COR-L47 (cell line): ENCODE measurements around the gene SYNE2.
A peak's percentile ranks its signal among the peaks of the same experiment; 100 is the strongest.
"Not testable (repeated sequence)": the region's sequence is repeated elsewhere in the genome, so short reads cannot be mapped to it uniquely, and the experiment has no call there.

ENCODE experiments used
- DNase-seq: peaks from one replicate; lab custom pipeline; 2025; lab: John Stamatoyannopoulos, UW

SYNE2 gene

GRCh38 chr14:64125270-64125669 lies 272.5 kb downstream of the SYNE2 start:
- DNase-seq, result no peak

DNA sequence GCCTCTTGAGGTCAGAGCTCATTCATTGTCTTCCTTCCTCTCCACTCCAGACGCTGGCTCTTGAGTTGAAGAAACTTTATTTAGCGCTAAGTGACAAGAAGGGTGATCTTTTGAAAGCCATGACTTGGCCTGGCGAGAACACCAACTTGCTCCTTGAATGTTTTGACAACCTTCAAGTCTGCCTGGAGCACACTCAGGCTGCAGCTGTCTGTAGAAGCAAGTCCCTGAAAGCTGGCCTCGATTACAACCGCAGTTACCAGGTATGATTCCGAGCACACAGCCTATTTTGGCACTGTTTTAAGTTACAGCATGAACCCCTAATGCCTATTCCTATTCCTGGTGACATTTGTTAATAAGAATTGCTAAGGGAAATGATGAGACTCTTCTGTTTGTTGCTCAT lies 273.7 kb downstream of the SYNE2 start:
- no peak for DNase-seq

DNA sequence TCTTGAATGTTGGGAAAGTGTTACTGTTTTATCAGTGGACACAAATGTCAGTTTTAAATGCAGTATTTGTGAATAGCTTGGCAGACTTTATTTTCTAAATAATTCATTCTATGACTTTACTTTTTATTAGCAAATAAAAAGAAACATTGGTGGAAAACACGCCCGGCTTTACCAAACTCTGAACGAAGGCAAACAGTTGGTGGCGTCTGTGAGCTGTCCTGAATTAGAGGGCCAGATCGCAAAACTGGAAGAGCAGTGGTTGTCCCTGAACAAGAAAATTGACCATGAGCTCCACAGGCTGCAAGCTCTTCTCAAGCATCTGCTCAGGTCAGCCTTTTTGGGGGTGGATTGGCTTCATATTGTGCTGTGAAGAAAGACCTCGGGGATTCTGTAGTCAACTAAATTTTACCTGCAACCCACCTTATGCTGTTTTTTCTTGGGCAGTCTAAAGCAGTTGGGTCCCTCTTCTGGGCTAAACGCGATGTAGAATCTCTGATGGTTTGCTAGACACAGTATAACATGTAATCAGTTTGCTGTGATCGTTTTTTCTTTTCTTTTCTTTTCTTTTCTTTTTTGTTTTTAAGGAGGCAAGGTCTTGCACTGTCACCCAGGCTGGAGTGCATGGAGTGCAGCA lies 285.0 kb downstream of the SYNE2 start:
- no peak for DNase-seq

- DNase-seq, result no peak
Measured at GRCh38 chr14:64147126-64147790, 294.5 kb downstream of the SYNE2 start.

GRCh38 chr14:64149921-64150320 lies 297.1 kb downstream of the SYNE2 start:
- DNase-seq, result no peak

GRCh38 chr14:64158608-64159007 lies 305.8 kb downstream of the SYNE2 start:
- peak; percentile 27 for DNase-seq

GRCh38 chr14:64159588-64159987 lies 306.8 kb downstream of the SYNE2 start:
- DNase-seq, result no peak

- DNase-seq, result no peak
Measured at GRCh38 chr14:64170181-64170580, 317.4 kb downstream of the SYNE2 start.

DNA sequence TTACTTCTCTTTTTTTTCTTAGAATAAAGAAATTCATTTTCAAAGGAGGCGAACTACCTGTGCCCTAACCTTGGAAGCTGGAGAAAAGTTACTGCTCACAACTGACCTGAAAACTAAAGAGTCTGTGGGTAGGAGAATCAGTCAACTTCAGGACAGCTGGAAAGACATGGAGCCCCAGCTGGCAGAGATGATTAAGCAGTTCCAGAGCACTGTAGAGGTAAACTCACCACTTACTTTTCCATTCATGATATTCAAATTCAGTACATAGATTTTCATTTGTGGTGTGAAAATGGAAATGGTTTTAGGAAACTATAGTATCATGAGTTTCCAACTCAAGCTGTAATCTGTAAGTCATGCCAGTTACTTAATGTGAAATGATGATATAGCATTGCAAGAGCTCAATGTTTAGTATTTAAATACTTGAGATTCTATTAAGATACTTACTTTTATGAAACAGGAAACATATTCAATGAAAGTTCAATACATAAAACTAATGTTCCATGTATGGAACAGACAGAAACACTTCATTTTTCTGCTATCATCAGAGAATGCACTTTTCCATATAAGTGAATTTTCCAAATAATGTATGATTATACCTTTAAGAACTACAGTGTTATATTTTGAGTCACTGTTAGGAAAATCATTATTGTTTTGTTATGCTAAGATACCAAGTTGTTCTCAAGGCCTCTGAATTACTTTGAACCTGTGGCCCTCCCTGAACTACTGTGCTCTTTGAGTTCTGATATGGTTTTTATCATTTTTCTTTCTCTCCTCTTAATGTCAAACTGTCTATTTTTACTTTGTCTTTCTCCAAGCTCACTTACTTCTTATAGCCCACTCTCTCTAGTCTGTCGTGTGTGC lies 322.3 kb downstream of the SYNE2 start:
- DNase-seq, result no peak

DNA sequence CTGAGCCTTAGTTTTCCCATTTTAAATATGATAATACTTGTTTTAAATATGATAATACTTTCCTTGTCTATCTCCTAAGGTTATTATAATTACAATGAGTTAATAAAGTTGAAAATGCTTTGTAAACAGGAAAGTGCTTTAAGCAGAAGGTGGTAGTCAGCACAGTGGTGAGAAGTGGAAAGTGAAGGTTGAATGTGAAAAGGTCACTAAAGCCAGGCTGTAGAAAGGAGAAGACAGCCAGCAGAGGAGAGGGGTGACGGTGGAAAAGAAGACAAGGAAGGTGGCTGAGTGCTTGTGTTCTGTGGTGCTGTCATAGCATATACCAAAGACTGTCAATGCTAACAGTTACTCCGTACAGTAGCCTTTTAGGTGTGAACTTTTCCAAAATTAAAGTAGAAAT lies 323.5 kb downstream of the SYNE2 start:
- DNase-seq, result no peak

DNA sequence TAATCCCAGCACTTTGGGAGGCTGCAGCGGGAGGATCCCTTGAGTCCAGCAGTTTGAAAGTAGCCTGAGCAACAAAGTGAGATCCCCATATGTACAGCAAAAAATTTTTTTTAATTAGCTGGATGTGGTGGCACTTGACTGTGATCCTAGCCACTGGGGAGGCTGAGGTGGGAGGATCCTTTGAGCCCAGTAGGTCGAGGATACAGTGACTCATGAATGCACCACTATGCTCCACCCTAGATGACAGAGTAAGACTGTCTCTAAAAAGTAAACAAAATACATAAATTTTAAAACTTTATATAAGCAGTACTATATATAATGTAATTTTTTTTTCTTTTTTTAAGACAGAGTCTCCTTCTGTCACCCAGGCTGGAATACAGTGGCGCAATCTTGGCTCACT lies 326.0 kb downstream of the SYNE2 start:
- no peak for DNase-seq

GRCh38 chr14:64182908-64183307 lies 330.1 kb downstream of the SYNE2 start:
- DNase-seq, result not testable (repeated sequence)

- no peak for DNase-seq
Measured at GRCh38 chr14:64184103-64184729, 331.4 kb downstream of the SYNE2 start.

DNA sequence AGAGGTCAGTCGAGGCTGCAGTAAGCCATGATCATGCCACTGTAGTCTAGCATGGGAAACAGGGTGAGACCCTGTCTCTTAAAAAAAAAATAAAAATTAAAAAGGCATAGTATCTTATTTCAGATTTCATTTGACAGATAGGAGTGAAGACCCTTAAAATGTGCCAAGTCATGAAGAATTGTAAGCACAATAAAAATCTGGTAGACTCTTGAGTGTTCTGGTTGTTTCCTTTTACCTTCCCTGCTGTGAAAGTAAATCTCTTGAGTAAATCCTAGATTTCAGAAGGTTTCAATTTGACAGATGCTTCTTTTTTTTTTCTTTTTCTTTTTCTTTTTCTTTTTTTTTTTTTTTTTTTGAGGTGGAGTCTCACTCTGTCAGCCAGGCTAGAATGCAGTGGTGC lies 332.4 kb downstream of the SYNE2 start:
- no peak for DNase-seq

DNA sequence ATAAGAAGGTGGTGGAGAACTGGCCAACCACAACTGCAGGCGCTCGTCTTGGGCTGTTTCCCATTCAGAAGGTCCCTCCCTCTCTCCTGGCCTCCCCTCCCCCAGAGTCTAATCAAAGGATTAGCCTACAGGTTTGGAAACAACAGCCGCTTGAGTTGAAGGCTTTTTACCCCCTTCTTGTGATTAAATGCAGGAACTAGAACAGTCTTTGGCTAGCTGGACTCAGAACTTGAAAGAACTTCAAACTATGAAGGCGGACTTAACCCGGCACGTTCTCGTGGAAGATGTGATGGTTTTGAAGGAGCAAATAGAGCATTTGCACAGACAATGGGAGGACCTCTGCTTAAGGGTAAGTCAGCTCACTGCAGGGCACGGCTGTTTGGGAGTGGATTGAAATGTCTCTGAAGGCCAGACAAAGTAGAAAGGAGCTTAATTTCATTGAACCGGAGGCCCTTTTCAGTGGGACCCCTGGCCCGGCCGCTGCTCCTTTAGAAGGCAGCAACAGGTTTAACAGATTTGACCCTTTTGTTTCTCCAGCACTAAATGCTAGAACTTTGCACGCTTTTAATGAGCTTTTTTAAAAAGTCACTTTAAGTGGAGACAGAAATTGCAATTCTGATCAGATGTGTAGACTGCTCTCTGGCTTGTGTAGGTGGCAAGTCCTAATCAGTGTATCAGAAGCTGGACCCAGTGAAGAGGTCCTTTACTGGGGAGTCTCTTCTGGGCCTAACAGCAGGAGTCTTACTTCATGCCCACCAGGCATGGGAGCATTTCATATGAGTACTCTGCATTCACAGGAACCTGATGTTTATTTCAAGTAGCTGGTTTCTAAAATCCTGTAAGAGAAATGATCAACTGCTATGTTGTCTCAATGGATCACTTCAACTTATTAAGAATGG lies 333.7 kb downstream of the SYNE2 start:
- no peak for DNase-seq

- DNase-seq, result no peak
Measured at GRCh38 chr14:64187331-64187730, 334.5 kb downstream of the SYNE2 start.

DNA sequence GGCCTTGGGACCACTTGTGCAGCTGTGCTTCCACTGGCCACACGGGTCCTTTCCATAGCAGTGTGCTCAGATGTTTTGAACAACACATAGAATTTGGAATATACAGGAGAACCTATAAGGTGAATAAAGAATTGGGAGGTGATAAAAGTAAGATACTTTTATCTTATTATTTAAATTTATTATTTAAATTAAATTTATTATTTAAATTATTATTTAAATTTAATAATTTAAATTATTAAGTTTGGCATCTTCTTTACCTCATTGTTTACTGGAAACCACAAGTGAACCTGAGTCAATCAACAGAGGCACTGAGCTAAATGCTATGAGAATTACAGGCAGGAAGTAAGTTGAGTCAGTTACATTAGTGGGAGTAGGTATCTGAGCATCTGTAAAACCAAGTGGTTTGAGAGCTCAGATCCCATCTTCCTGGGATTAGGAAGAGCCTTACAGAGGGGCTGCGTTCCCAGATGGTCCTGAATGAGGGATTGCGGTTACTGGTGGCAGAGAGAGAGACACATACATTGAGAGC lies 338.2 kb downstream of the SYNE2 start:
- DNase-seq, result no peak

- no peak for DNase-seq
Measured at GRCh38 chr14:64191756-64192155, 339.0 kb downstream of the SYNE2 start.

- no peak for DNase-seq
Measured at GRCh38 chr14:64193821-64194220, 341.0 kb downstream of the SYNE2 start.

DNA sequence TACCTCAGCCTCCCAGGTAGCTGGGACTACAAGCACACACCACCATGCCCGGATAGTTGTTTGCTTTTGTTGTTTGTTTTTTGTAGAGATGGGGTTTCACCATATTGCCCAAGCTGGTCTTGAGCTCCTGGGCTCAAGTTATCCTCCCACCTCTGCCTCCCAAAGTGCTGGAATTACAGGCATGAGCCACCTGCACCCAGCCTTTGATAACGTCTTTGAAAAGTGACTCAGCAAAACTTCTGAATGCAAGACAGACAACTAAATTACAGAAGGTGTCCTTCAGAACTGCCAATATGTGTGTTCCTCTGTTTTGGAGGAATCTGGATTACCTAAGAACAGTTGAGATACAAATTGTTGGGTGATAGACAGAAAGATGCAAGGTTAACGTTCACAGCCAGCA lies 341.6 kb downstream of the SYNE2 start:
- no peak for DNase-seq

- DNase-seq, result no peak
Measured at GRCh38 chr14:64195199-64195598, 342.4 kb downstream of the SYNE2 start.
